GM12864 (cell line): ENCODE data around the gene OSBPL1A.
A peak's percentile ranks its signal among the peaks of the same experiment; 100 is the strongest.

Source experiments
- DNase-seq: peaks from one replicate; pipeline ENCODE4 v3.0.0-alpha.2; 2011; ENCODE audit warnings: low read depth
- H3K4me3 ChIP-seq: 2 replicates; pipeline ENCODE4 v1.5.1; 2011; ENCODE audit warnings: mild to moderate bottlenecking, low read depth, low read length, control low read depth
- TF ChIP-seq, protein P1 (sequence below): IDR thresholded peaks from 2 replicates; pipeline ENCODE4 v1.5.1; 2011; ENCODE audit warnings: low read depth, mild to moderate bottlenecking, moderate library complexity, low read length, control low read depth, inconsistent platforms; ENCODE audit errors: missing control alignments

The OSBPL1A gene

DNA sequence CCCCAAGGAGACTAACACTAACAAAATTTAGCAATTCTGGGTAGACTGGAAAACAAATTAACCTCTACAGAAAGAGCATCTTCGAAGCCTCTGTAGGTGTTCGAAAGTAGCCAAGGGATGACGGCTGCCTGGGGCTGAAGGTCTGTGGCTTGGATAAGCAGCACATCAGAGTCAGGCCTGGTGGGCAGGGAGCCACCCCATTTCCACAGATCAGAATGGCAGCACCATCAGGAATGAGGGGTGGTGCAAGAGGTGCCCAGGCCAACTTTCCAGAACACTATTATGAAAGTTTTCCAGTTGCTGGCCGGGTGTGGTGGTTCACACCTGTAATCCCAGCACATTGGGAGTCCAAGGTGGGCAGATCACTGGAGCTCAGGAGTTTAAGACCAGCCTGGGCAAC is 200.9 kb downstream of the OSBPL1A start:
- H3K4me3 ChIP-seq: no peak overlapping the region
- TF ChIP-seq, protein P1, sequence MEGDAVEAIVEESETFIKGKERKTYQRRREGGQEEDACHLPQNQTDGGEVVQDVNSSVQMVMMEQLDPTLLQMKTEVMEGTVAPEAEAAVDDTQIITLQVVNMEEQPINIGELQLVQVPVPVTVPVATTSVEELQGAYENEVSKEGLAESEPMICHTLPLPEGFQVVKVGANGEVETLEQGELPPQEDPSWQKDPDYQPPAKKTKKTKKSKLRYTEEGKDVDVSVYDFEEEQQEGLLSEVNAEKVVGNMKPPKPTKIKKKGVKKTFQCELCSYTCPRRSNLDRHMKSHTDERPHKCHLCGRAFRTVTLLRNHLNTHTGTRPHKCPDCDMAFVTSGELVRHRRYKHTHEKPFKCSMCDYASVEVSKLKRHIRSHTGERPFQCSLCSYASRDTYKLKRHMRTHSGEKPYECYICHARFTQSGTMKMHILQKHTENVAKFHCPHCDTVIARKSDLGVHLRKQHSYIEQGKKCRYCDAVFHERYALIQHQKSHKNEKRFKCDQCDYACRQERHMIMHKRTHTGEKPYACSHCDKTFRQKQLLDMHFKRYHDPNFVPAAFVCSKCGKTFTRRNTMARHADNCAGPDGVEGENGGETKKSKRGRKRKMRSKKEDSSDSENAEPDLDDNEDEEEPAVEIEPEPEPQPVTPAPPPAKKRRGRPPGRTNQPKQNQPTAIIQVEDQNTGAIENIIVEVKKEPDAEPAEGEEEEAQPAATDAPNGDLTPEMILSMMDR: no peak
- no peak for DNase-seq

DNA sequence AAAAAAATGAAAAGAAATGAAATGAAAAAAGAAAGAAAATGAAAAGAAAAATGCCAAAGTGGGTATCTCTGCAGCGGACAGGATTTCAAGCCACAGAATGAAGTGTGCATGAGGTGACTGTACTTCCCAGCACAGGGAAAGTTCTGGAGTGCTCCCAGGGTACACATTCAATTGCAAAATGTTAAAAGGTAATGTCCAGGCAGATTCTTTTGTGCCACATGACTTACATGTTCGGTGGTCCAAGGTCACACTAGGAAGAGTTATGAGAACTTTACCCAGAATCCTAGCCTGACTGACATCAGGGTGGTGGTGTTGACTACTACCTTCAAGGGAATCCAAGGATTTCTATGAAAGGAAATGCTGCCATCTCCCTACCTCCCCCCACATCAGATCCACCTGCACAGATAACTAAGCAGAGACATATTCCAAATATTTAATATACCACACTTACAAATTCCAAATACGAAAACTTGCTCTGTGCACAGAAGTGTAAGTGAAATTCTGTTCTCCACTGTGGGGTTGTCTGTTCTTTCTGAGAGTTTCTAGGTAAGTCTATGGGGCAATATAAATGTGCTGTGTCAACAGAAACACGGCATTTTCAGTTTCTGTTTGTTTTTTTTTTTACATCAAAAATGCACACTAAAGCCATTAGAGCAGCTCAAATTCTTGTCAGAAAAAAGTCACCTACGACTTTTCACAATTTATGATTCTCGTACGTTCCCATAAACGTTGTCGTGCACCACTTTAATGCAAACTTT is 202.1 kb downstream of the OSBPL1A start:
- TF ChIP-seq, protein P1: no peak
- no peak for DNase-seq

DNA sequence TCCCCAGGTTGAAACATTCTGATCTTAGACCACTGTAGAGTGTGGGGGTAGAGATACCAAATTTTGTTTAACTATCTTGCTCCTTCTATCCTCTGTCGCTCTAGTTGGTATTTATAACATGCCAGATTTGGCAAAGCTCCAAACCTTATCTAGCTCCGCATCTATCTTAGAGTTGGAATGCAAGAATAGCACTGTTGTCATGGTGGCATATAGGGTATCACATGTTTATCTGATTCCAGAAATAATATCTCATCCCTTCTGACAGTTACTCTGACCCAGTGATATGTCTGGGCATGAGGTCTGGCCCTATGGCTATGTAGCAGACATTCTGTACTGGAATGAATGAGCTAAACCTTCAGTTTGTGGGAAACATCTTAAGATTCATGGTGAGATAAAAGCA is 207.0 kb downstream of the OSBPL1A start:
- H3K4me3 ChIP-seq: no peak overlapping the region
- no peak for DNase-seq
- TF ChIP-seq, protein P1: no peak

More for the DNA sequence above, 202.1 kb downstream of the OSBPL1A start:
- no peak overlapping the region for H3K4me3 ChIP-seq

DNA sequence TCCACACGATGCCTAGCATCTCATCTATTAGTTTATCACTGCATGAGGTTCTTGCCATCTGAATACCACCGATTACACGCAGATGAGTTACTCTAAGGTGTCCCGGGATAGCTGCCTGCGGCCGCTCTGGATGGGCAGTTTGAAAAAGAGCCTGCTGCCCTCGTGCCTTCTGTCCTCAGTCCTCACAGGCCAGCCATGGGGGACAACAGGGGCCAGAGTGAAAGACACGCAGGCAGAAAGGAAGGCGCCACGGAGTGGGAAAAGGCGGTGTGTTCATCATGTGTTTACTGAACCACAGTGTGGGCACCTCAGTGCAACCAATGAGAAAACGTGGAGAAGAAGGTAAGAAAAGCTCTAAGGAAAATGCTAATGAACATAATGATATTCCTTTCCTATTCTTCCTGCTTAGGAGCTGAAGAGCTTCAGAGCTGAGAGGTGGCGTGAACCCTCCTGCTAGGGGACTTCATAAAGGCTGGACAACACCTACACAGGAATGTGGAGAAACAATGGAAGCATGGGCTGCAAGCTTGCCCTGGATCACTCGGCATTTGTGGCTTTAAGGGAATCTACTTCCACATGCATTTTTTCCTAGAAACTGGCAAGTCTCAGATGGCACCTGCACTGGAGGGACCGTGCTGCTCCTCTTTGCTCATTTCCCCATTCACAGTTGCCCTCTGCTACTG is 207.8 kb downstream of the OSBPL1A start:
- no peak for DNase-seq
- no peak overlapping the region for H3K4me3 ChIP-seq
- TF ChIP-seq, protein P1: no peak

DNA sequence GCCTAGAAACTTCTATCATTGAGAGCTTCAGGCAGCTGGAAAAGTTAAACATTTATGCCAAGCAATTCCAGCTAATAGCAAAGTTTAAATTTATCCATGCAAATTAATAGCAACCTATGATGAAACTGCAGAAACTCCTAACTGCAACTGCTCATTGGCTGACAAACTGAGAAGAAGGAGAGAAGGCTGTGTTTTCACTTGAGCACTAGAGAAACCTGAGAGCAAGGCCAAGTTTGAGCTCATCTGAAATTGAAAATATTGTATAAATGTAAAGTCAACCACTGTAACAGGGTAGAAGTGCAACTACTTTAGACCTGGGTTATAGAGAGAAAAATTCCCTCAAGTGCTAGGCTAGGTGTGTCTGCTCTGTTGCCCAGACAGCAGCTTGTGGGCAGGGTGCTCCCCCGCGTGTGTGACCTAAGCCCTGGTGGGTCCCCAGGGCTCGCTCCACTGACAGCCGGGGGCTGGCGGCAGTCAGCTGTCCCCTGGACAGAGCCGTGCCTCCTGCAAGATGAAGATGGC is 208.6 kb downstream of the OSBPL1A start:
- peak; percentile 44 for DNase-seq
- no peak overlapping the region for H3K4me3 ChIP-seq
- TF ChIP-seq, protein P1: no peak

DNA sequence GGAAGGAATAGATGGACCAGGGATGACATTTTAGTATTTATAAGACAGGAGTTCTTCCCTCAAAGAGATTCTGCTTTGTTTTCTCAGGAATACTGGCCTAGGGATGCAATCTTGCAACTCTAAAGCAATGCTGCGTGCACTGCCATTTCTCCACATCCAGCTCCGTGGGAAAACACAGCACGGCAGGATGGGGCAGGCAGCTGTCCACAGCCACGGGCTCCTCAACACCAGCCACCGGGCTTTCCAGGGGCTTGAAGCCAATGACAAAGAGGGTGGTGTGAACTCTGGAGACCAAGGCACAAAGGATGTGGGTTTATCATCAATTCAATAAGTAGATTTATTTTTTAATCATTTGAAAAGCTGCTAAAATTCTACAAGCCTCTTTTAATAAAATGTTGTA is 209.5 kb downstream of the OSBPL1A start:
- H3K4me3 ChIP-seq: no peak overlapping the region
- TF ChIP-seq, protein P1: no peak
- no peak for DNase-seq
